Astrocyte (in vitro differentiated cells and primary cell): ENCODE measurements around the gene PGBD2. TPM values are rescaled to one million over a fixed set of nuclear protein-coding genes. Genes with fewer than 3 reads are reported as not detected.
"Not testable (repeated sequence)": the region's sequence is repeated elsewhere in the genome, so short reads cannot be mapped to it uniquely, and the experiment has no call there.

Experiments used
- DNase-seq: peaks from one replicate; pipeline ENCODE4 v3.0.0-alpha.2; 2010; ENCODE audit warnings: low read depth
- FAIRE-seq: peaks from 2 replicates; lab custom pipeline; 2011; peaks lifted over from hg19 to GRCh38; lab: Jason Lieb, UNC
- H2AFZ ChIP-seq: 2 replicates; pipeline ENCODE4 v1.6.0; 2012; ENCODE audit warnings: low read depth, low read length, inconsistent platforms
- H3K27ac ChIP-seq: 2 replicates; pipeline ENCODE4 v1.5.1; 2011; ENCODE audit warnings: low read depth, low read length, inconsistent platforms
- H3K27me3 ChIP-seq: 2 replicates; pipeline ENCODE4 v1.6.0; 2011; ENCODE audit warnings: low read length, inconsistent platforms; ENCODE audit not compliant: insufficient read depth
- H3K36me3 ChIP-seq: 2 replicates; pipeline ENCODE4 v1.5.1; 2011; ENCODE audit warnings: low read length, inconsistent platforms; ENCODE audit not compliant: insufficient read depth
- H3K4me1 ChIP-seq: 2 replicates; pipeline ENCODE4 v1.5.1; 2011; ENCODE audit warnings: low read length, inconsistent platforms; ENCODE audit not compliant: insufficient read depth
- H3K4me2 ChIP-seq: 2 replicates; pipeline ENCODE4 v1.6.0; 2012; ENCODE audit warnings: low read length, inconsistent platforms
- H3K4me3 ChIP-seq: 2 replicates; pipeline ENCODE4 v1.5.1; 2011; ENCODE audit warnings: low read depth, mild to moderate bottlenecking, low read length, inconsistent platforms; ENCODE audit not compliant: insufficient read depth
- H3K79me2 ChIP-seq: 2 replicates; pipeline ENCODE4 v1.6.0; 2012; ENCODE audit warnings: mild to moderate bottlenecking, low read length, inconsistent platforms; ENCODE audit not compliant: insufficient read depth
- H3K9ac ChIP-seq: 2 replicates; pipeline ENCODE4 v1.6.0; 2012; ENCODE audit warnings: mild to moderate bottlenecking, low read length, inconsistent platforms
- H3K9me3 ChIP-seq: 2 replicates; pipeline ENCODE4 v1.5.1; 2012; ENCODE audit warnings: low read depth, mild to moderate bottlenecking, low read length, inconsistent platforms; ENCODE audit not compliant: insufficient read depth
- H4K20me1 ChIP-seq: 2 replicates; pipeline ENCODE4 v1.6.0; 2012; ENCODE audit warnings: low read length, inconsistent platforms; ENCODE audit not compliant: insufficient read depth
- H3K27ac Mint-ChIP-seq: one replicate; pipeline ENCODE4 v1.8.0; 2021; ENCODE audit warnings: mild to moderate bottlenecking, mixed read lengths; ENCODE audit not compliant: unreplicated experiment
- H3K27me3 Mint-ChIP-seq: one replicate; pipeline ENCODE4 v1.8.0; 2021; ENCODE audit warnings: low read depth, mixed read lengths; ENCODE audit not compliant: unreplicated experiment
- H3K36me3 Mint-ChIP-seq: one replicate; pipeline ENCODE4 v1.8.0; 2021; ENCODE audit warnings: low read depth, mixed read lengths; ENCODE audit not compliant: unreplicated experiment
- H3K4me1 Mint-ChIP-seq: one replicate; pipeline ENCODE4 v1.8.0; 2021; ENCODE audit warnings: low read depth, mixed read lengths; ENCODE audit not compliant: unreplicated experiment
- H3K4me3 Mint-ChIP-seq: one replicate; pipeline ENCODE4 v1.8.0; 2021; ENCODE audit warnings: mild to moderate bottlenecking, moderate library complexity, mixed read lengths; ENCODE audit not compliant: unreplicated experiment
- H3K9me3 Mint-ChIP-seq: one replicate; pipeline ENCODE4 v1.8.0; 2021; ENCODE audit warnings: mild to moderate bottlenecking, mixed read lengths; ENCODE audit not compliant: unreplicated experiment
- EZH2 ChIP-seq: IDR thresholded peaks from 2 replicates; pipeline ENCODE4 v1.6.1; 2012; ENCODE audit warnings: mild to moderate bottlenecking, low read length, inconsistent platforms; ENCODE audit not compliant: insufficient read depth
- total RNA-seq: library from RNA; stranded (reverse); gene quantifications from 2 replicates; pipeline ENCODE4 v1.2.1, GENCODE V29; 2021
- TF ChIP-seq, protein P1 (sequence below): IDR thresholded peaks from 2 replicates; pipeline ENCODE4 v1.5.1; 2011; ENCODE audit warnings: low read depth, mild to moderate bottlenecking, inconsistent platforms, low read length, moderate library complexity; ENCODE audit not compliant: insufficient read depth

PGBD2 gene
- total RNA-seq, 1 donor from 2014 or later: 6.2 TPM

DNA sequence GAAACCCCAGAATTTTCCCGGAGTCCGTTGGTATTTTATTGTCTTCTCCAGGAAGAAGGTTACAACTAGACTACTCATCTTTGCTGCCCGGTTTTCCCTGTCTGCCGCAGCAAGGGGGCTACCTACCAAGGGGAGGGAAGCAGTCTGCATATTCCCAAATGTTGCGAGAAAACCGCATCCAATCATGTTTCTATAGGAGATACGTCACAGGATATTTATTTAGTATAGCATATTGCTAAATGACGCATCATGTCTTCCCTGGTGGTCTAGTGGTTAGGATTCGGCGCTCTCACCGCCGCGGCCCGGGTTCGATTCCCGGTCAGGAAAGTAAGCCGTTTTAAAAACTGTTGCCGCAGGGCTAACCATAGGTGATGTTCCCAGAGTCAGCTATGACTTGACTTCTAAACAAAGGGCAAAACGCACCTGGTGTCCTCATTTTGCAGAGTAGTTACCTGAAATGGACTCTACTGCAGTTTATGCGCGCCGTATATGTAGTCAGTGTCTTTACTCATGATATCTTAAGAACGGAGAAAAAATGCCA lies 32.0 kb upstream of the PGBD2 start:
- Mint-ChIP-seq H3K27me3 (no peaks in the 10 kb centered on the region), H3K36me3 (no peaks in the 10 kb centered on the region), H3K9me3 (peaks cover 3% of the 10 kb centered on the region), H3K4me3 (peak overlapping the region; percentile 94), H3K27ac (peak overlapping the region; percentile 97), H3K4me1 (no peaks in the 10 kb centered on the region)
- Histone ChIP-seq H3K9ac (peak overlapping the region; percentile 57), H3K4me1 (no peaks in the 10 kb centered on the region), H3K79me2 (no peaks in the 10 kb centered on the region), H3K9me3 (no peaks in the 10 kb centered on the region), H3K27me3 (no peaks in the 10 kb centered on the region), H3K36me3 (no peaks in the 10 kb centered on the region), H4K20me1 (no peaks in the 10 kb centered on the region), H3K27ac (peak overlapping the region; percentile 82), H3K4me3 (peak overlapping the region; percentile 67), H3K4me2 (peak overlapping the region; percentile 81), H2AFZ (no peak overlapping the region)
- TF ChIP-seq, protein P1, sequence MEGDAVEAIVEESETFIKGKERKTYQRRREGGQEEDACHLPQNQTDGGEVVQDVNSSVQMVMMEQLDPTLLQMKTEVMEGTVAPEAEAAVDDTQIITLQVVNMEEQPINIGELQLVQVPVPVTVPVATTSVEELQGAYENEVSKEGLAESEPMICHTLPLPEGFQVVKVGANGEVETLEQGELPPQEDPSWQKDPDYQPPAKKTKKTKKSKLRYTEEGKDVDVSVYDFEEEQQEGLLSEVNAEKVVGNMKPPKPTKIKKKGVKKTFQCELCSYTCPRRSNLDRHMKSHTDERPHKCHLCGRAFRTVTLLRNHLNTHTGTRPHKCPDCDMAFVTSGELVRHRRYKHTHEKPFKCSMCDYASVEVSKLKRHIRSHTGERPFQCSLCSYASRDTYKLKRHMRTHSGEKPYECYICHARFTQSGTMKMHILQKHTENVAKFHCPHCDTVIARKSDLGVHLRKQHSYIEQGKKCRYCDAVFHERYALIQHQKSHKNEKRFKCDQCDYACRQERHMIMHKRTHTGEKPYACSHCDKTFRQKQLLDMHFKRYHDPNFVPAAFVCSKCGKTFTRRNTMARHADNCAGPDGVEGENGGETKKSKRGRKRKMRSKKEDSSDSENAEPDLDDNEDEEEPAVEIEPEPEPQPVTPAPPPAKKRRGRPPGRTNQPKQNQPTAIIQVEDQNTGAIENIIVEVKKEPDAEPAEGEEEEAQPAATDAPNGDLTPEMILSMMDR: no peak
- no peak for TF ChIP-seq EZH2
- DNase-seq: peak; percentile 76
- FAIRE-seq: no peak

- Histone ChIP-seq H4K20me1 (no peaks in the 10 kb centered on the region), H3K27me3 (no peaks in the 10 kb centered on the region), H3K9ac (no peak overlapping the region), H2AFZ (no peak overlapping the region), H3K4me1 (no peaks in the 10 kb centered on the region), H3K79me2 (no peaks in the 10 kb centered on the region), H3K4me2 (no peak overlapping the region), H3K36me3 (no peaks in the 10 kb centered on the region), H3K9me3 (no peaks in the 10 kb centered on the region), H3K4me3 (no peak overlapping the region), H3K27ac (no peak overlapping the region)
- H3K27ac Mint-ChIP-seq: no peak overlapping the region
- FAIRE-seq (peak; percentile 13), DNase-seq (no peak)
- H3K9me3 Mint-ChIP-seq: no peaks in the 10 kb centered on the region
- H3K36me3 Mint-ChIP-seq: no peaks in the 10 kb centered on the region
- H3K4me3 Mint-ChIP-seq: no peak overlapping the region
- no peaks in the 10 kb centered on the region for H3K4me1 Mint-ChIP-seq
- no peaks in the 10 kb centered on the region for H3K27me3 Mint-ChIP-seq
- TF ChIP-seq, protein P1: no peak
- TF ChIP-seq EZH2: no peak
Observed at GRCh38 chr1:248881261-248881660, 24.8 kb upstream of the PGBD2 start.

- not testable (repeated sequence) for H3K36me3 Mint-ChIP-seq, H3K27ac ChIP-seq, H3K9ac ChIP-seq
Observed at GRCh38 chr1:248882427-248882826, 23.6 kb upstream of the PGBD2 start.

More at GRCh38 chr1:248882427-248882826, 23.6 kb upstream of the PGBD2 start:
- FAIRE-seq, H3K27ac Mint-ChIP-seq, H2AFZ ChIP-seq, DNase-seq, H3K4me1 ChIP-seq, H3K9me3 ChIP-seq, H3K9me3 Mint-ChIP-seq, H3K36me3 ChIP-seq, H3K27me3 ChIP-seq, H3K79me2 ChIP-seq, H3K4me1 Mint-ChIP-seq, H3K27me3 Mint-ChIP-seq, H4K20me1 ChIP-seq, H3K4me2 ChIP-seq, H3K4me3 ChIP-seq, H3K4me3 Mint-ChIP-seq: not testable (repeated sequence)
